HCT116 (cell line): Measurements from ENCODE around the gene ARMH4.

Source experiments
- CEBPB ChIP-seq: IDR thresholded peaks from 2 replicates; pipeline ENCODE4 v1.6.1; 2012; ENCODE audit warnings: low read depth
- TF ChIP-seq, protein P1 (sequence below), 3 experiments: fragments of 200-600 bp in 1 of 3; sonication (generic) in 1 of 3; IDR thresholded peaks in 2 of 3; conservative IDR thresholded peaks in 1 of 3; 2 replicates each; pipeline ENCODE4 v1.5.1; 2012 to 2017; ENCODE audit warnings: low read depth in 2 of 3, low read length in 2 of 3, antibody characterized with exemption in 1 of 3, borderline replicate concordance in 1 of 3, control low read depth in 1 of 3, mild to moderate bottlenecking in 1 of 3, mixed read lengths in 1 of 3, mixed run types in 1 of 3, moderate library complexity in 1 of 3; ENCODE audit not compliant: insufficient read depth in 1 of 3

DNA sequence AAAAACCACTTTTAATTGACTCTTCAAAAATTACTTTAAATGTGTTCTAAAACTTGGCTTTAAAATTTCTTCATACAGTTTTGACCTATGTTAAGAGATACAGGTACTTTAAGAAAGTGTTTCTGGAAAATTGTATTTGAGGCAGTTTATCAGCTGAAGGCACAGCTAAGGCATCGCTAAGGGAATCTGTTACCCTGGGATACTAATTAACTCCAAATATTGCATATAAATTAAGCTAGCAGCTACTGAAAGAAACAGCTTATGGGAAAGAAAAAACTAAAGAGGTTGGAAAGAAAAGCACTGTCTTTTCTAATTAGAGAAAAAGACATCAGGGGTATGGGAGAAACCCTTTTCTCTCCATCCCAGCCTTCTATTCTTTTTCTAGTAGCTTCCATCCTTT, 152.0 kb downstream of the ARMH4 start:
- TF ChIP-seq CEBPB = no peak
- TF ChIP-seq, protein P1, sequence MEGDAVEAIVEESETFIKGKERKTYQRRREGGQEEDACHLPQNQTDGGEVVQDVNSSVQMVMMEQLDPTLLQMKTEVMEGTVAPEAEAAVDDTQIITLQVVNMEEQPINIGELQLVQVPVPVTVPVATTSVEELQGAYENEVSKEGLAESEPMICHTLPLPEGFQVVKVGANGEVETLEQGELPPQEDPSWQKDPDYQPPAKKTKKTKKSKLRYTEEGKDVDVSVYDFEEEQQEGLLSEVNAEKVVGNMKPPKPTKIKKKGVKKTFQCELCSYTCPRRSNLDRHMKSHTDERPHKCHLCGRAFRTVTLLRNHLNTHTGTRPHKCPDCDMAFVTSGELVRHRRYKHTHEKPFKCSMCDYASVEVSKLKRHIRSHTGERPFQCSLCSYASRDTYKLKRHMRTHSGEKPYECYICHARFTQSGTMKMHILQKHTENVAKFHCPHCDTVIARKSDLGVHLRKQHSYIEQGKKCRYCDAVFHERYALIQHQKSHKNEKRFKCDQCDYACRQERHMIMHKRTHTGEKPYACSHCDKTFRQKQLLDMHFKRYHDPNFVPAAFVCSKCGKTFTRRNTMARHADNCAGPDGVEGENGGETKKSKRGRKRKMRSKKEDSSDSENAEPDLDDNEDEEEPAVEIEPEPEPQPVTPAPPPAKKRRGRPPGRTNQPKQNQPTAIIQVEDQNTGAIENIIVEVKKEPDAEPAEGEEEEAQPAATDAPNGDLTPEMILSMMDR (IDR thresholded peaks at IDR 0.05 in 2 of 3, conservative IDR thresholded peaks at IDR 0.05 in 1 of 3; ENCODE audit: borderline replicate concordance in 1 of 3, insufficient read depth in 1 of 3, low read depth in 2 of 3, low read length in 2 of 3) = no peak
